Heart left ventricle (tissue), 16 donors: Measurements from ENCODE around the gene RNF32. TPM values are rescaled to one million over a fixed set of nuclear protein-coding genes. Genes with fewer than 3 reads are reported as not detected.

Experiments
- ATAC-seq, 4 donors: fragments of 200-7000 bp; cut with Tn5 transposase; one replicate each; pipeline ENCODE4 v1.9.1; 2020 to 2022; ENCODE audit warnings: moderate library complexity in 4 of 4, mild to moderate bottlenecking in 3 of 4, moderate number of reproducible peaks in 1 of 4
- DNase-seq, 5 donors: peaks; one replicate each; pipeline ENCODE4 v3.0.0-alpha.2; 2020
- H3K27ac ChIP-seq, 12 donors: fragments of 200-600 bp; sonication (generic) in 4 of 12; one replicate each; pipeline versions ENCODE4 v1.5.0 to v1.8.0; 2016 to 2022; ENCODE audit warnings: mild to moderate bottlenecking in 2 of 12
- H3K27me3 ChIP-seq, 9 donors: fragments of 200-600 bp; sonication (generic) in 2 of 9; one replicate each; pipeline versions ENCODE4 v1.5.1 to v1.8.0; 2016 to 2022; ENCODE audit warnings: mild to moderate bottlenecking in 3 of 9
- H3K36me3 ChIP-seq, 9 donors: fragments of 200-600 bp; sonication (generic) in 2 of 9; one replicate each; pipeline versions ENCODE4 v1.5.0 to v1.8.0; 2018 to 2022; ENCODE audit warnings: mild to moderate bottlenecking in 2 of 9
- H3K4me1 ChIP-seq, 12 donors: fragments of 200-600 bp; sonication (generic) in 4 of 12; one replicate each; pipeline versions ENCODE4 v1.5.0 to v1.8.0; 2016 to 2022; ENCODE audit warnings: mild to moderate bottlenecking in 3 of 12
- H3K4me3 ChIP-seq, 12 donors: fragments of 200-600 bp; sonication (generic) in 4 of 12; one replicate each; pipeline versions ENCODE4 v1.5.0 to v1.8.0; 2017 to 2022; ENCODE audit warnings: mild to moderate bottlenecking in 9 of 12, moderate library complexity in 4 of 12
- H3K9me3 ChIP-seq, 12 donors: fragments of 200-600 bp; sonication (generic) in 4 of 12; one replicate each; pipeline versions ENCODE4 v1.5.0 to v1.8.0; 2016 to 2022; ENCODE audit warnings: mild to moderate bottlenecking in 1 of 12
- POLR2A ChIP-seq, 2 donors: fragments of 450-650 bp; IDR thresholded peaks; one replicate each; pipeline ENCODE4 v1.6.1; 2017; ENCODE audit warnings: antibody characterized with exemption in 2 of 2, mild to moderate bottlenecking in 2 of 2, moderate library complexity in 2 of 2
- WGBS, 4 donors: extraction: QIAGEN DNeasy Blood & Tissue Kit in 2 of 4; methylation state at CpG; one replicate each; pipeline versions ENCODE4 v1.1.5 to v1.1.7; 2013 to 2018; 5-methylcytosine and 5-hydroxymethylcytosine counted together
- intact Hi-C, 10 donors: fragments of 100-400 bp; cut with DNase I; formaldehyde crosslinking; loops; one replicate each; pipeline versions ENCODE4 v1.11.1 to v1.14.2; 2022
- polyA plus RNA-seq, 2 donors: library from polyadenylated mRNA; stranded (reverse); fragments of 200-250 nt; gene quantifications; one replicate each; pipeline ENCODE4 v1.2.3, GENCODE V29; 2013
- total RNA-seq, 9 donors: library from RNA; depleted of rRNA in 2 of 9; stranded (reverse); fragments of >200 nt in 2 of 9; fragmentation: NEBNext Ultra II Directional in 3 of 9; extraction: Animal tissue kit (Norgen Biotek cat#: 25700) in 3 of 9; gene quantifications; one replicate each; pipeline versions ENCODE4 v1.1.0 to v1.2.4, GENCODE V29; 2016 to 2023
- TF ChIP-seq, protein P1 (sequence below), 12 donors: fragments of 200-600 bp; sonication (generic) in 4 of 12; IDR thresholded peaks; one replicate each; pipeline versions ENCODE4 v1.5.0 to v1.8.0; 2018 to 2022; ENCODE audit warnings: antibody characterized with exemption in 12 of 12, mild to moderate bottlenecking in 5 of 12
- donor health status: ischemic (EF 13 %, LVEDD 7.1; RV severe dilation, severe dysfunction).
- donor health status: healthy with polysubstance abuse.
- donor health status: DM: no; HTN: yes; CAD: no.
- donor health status: DM: no; HTN: no; CAD: no.
- donor health status: ischemic (EF 25% LVEDD 6.9; RV normal size, moderate dysfunction).
- donor health status: ischemic (EF 25% LVEDD 5.7; RV mildly dilated, moderate dysfunction).
- donor health status: healthy.
- donor health status: DM: yes; HTN: yes; CAD: no.
- donor health status: ischemic (EF 35%, LVEDD 5.7; RV mildly dilated, moderate dysfunction).
- donor health status: nonischemic (EF 11% LVEDD 7.7; RV severe dilation, severe dysfunction).
- donor health status: DM: yes; HTN: yes; CAD: no.
- donor health status: PGD.
- donor health status: ischemic (EF 29% LVEDD 5.4; RV normal size, mild dysfunction).
- donor health status: nonischemic (EF 23%, LVEDD 6.1; RV moderate dilation, normal function).

The RNF32 gene
- total and polyA plus RNA-seq, 11 donors = 0.19 to 0.75 (median 0.33) TPM; not detected in 4

DNA sequence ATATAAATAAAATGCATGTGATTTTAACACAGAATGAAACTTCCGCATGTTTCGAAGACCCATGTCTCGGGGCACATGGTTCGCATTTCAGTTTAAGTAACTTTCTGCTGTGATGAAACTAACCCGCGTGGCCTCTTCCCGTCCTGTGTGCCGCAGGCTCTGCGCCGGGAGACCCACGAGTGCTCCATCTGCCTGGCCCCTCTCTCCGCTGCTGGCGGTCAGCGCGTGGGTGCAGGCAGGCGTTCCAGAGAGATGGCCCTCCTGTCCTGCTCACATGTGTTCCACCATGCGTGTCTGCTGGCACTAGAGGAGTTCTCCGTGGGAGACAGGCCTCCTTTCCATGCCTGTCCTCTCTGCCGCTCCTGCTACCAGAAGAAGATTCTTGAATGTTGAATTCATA lies 35.7 kb downstream of the RNF32 start:
- TF ChIP-seq, protein P1, sequence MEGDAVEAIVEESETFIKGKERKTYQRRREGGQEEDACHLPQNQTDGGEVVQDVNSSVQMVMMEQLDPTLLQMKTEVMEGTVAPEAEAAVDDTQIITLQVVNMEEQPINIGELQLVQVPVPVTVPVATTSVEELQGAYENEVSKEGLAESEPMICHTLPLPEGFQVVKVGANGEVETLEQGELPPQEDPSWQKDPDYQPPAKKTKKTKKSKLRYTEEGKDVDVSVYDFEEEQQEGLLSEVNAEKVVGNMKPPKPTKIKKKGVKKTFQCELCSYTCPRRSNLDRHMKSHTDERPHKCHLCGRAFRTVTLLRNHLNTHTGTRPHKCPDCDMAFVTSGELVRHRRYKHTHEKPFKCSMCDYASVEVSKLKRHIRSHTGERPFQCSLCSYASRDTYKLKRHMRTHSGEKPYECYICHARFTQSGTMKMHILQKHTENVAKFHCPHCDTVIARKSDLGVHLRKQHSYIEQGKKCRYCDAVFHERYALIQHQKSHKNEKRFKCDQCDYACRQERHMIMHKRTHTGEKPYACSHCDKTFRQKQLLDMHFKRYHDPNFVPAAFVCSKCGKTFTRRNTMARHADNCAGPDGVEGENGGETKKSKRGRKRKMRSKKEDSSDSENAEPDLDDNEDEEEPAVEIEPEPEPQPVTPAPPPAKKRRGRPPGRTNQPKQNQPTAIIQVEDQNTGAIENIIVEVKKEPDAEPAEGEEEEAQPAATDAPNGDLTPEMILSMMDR (IDR thresholded peaks at IDR 0.05) = no peak
- no peak for TF ChIP-seq POLR2A (IDR thresholded peaks at IDR 0.05)
- WGBS, 4 donors = 86 to 97% (median 94%) methylated on average over 18 to 19 of the region's 19 CpGs
- Histone ChIP-seq H3K4me3 (no peak overlapping the region), H3K9me3 (no peaks in the 10 kb centered on the region), H3K27me3 (no peaks in the 10 kb centered on the region), H3K36me3 (peaks cover 0 to 79% (median 60%) of the 10 kb centered on the region in 9 donors), H3K4me1 (no peaks in the 10 kb centered on the region), H3K27ac (no peak overlapping the region)
- ATAC-seq = no peak
- no peak for DNase-seq
- intact Hi-C loops = no loop called here

- no peaks in the 10 kb centered on the region for H3K4me1 ChIP-seq
- H3K9me3 ChIP-seq = no peaks in the 10 kb centered on the region
- H3K27me3 ChIP-seq = no peaks in the 10 kb centered on the region
- no peak overlapping the region for H3K27ac ChIP-seq
- ATAC-seq (no peak), DNase-seq (no peak)
- TF ChIP-seq, protein P1 (IDR thresholded peaks at IDR 0.05) = no peak
- TF ChIP-seq POLR2A (IDR thresholded peaks at IDR 0.05) = no peak
- no peak overlapping the region for H3K4me3 ChIP-seq
- peaks cover 0 to 87% (median 67%) of the 10 kb centered on the region in 9 donors for H3K36me3 ChIP-seq
- WGBS, 4 donors = 81 to 85% (median 82%) methylated on average over 9 of the region's 9 CpGs
- intact Hi-C loops = no loop called here
These were observed 36.9 kb downstream of the RNF32 start for GRCh38 chr7:156677374-156678054.

DNA sequence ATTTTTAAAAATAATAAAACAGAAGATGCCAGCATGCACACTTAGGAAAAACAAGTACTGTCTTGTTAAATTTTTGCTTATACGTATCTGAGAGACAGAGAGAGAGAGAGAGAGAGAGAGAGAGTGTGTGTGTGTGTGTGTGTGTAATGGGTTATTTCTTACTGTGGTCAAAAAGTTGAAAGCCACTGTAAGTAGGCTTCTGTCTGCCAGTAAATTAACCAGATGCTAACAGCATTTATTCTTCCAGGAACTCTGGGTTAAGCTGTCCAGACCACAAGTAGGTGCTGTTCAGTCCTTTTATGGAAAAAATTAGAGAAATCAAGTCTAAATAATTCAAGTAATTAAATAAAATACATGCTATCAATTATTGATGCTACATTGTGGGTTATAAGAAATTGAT lies 39.7 kb downstream of the RNF32 start:
- TF ChIP-seq, protein P1 (IDR thresholded peaks at IDR 0.05) = no peak
- no peak for TF ChIP-seq POLR2A (IDR thresholded peaks at IDR 0.05)
- Histone ChIP-seq H3K9me3 (no peaks in the 10 kb centered on the region), H3K36me3 (peaks cover 0 to 87% (median 70%) of the 10 kb centered on the region in 9 donors), H3K4me3 (no peak overlapping the region), H3K4me1 (no peaks in the 10 kb centered on the region), H3K27ac (no peak overlapping the region), H3K27me3 (no peaks in the 10 kb centered on the region)
- ATAC-seq (no peak), DNase-seq (no peak)
- intact Hi-C loops = no loop called here
- 44 to 96% (median 94%) methylated on average over 1 of the region's 1 CpG for WGBS, 4 donors

DNA sequence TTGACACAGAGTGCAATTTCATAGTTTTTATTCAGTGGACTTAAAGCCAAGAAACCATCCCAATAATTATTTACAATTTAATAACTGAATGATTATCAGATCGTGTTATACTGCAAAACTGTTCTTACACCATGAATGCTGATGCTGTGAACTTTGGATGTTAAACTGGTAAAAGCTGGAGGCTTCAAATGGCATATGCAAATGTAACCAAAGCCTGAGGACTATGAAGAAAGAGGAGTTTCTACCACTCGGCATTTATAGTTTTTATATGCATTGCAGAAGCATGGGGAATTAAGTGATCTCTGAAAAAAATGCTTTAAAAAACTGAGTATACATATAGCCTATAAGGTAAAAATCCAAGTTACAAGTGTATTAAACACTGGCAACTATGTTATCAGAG lies 42.4 kb downstream of the RNF32 start:
- no peak overlapping the region for H3K27ac ChIP-seq
- DNase-seq (no peak), ATAC-seq (no peak)
- intact Hi-C loops = no loop called here
- no peak overlapping the region for H3K4me3 ChIP-seq
- H3K36me3 ChIP-seq = peaks cover 0 to 68% (median 46%) of the 10 kb centered on the region in 9 donors
- no peaks in the 10 kb centered on the region for H3K9me3 ChIP-seq
- H3K4me1 ChIP-seq = no peaks in the 10 kb centered on the region
- TF ChIP-seq, protein P1 (IDR thresholded peaks at IDR 0.05) = no peak
- no peak for TF ChIP-seq POLR2A (IDR thresholded peaks at IDR 0.05)
- H3K27me3 ChIP-seq = no peaks in the 10 kb centered on the region
- 91 to 97% (median 94%) methylated on average over 2 of the region's 2 CpGs for WGBS, 4 donors
